Keratinocyte (primary cell): ENCODE measurements around the gene NR0B1. TPM values are rescaled to one million over a fixed set of nuclear protein-coding genes. Genes with fewer than 3 reads are reported as not detected.

Source experiments
- DNase-seq: peaks from one replicate; pipeline ENCODE4 v3.0.0-alpha.2; 2011; ENCODE audit warnings: low read depth, missing footprints, low spot score
- FAIRE-seq: peaks from 2 replicates; lab custom pipeline; 2011; peaks lifted over from hg19 to GRCh38; lab: Jason Lieb, UNC
- H2AFZ ChIP-seq: 2 replicates; pipeline ENCODE4 v1.6.0; 2012; ENCODE audit warnings: low read length, control low read depth, inconsistent platforms; ENCODE audit not compliant: control insufficient read depth
- H3K27ac ChIP-seq: 2 replicates; pipeline ENCODE4 v1.5.1; 2011; ENCODE audit warnings: low read length; ENCODE audit not compliant: control insufficient read depth, insufficient read depth
- H3K27me3 ChIP-seq: 3 replicates; pipeline ENCODE4 v1.6.0; 2011; ENCODE audit warnings: low read length; ENCODE audit not compliant: control insufficient read depth, insufficient read depth; ENCODE audit errors: extremely low read depth
- H3K36me3 ChIP-seq, 2 experiments: 2 replicates in 1 of 2; 3 replicates in 1 of 2; pipeline ENCODE4 v1.5.1; 2011; ENCODE audit warnings: low read length in 2 of 2, mild to moderate bottlenecking in 1 of 2; ENCODE audit not compliant: control insufficient read depth in 2 of 2, insufficient read depth in 2 of 2; ENCODE audit errors: extremely low read depth in 1 of 2
- H3K4me1 ChIP-seq: 3 replicates; pipeline ENCODE4 v1.5.1; 2011; ENCODE audit warnings: low read length; ENCODE audit not compliant: control insufficient read depth, insufficient read depth; ENCODE audit errors: extremely low read depth
- H3K4me2 ChIP-seq: 3 replicates; pipeline ENCODE4 v1.6.0; 2011; ENCODE audit warnings: low read depth, low read length; ENCODE audit not compliant: control insufficient read depth, insufficient read depth; ENCODE audit errors: extremely low read depth
- H3K4me3 ChIP-seq, 3 experiments: fragments of 200-600 bp in 1 of 3; sonication (generic) in 1 of 3; 2 replicates in 2 of 3; 3 replicates in 1 of 3; pipeline ENCODE4 v1.5.1; 2011 to 2016; ENCODE audit warnings: low read length in 3 of 3, mild to moderate bottlenecking in 3 of 3, control low read depth in 2 of 3, inconsistent platforms in 1 of 3, low read depth in 1 of 3, mixed read lengths in 1 of 3, mixed run types in 1 of 3, moderate library complexity in 1 of 3; ENCODE audit not compliant: control insufficient read depth in 2 of 3, insufficient read depth in 2 of 3; ENCODE audit errors: extremely low read depth in 1 of 3
- H3K79me2 ChIP-seq: 2 replicates; pipeline ENCODE4 v1.6.0; 2012; ENCODE audit warnings: low read length; ENCODE audit not compliant: control insufficient read depth, insufficient read depth
- H3K9ac ChIP-seq: 3 replicates; pipeline ENCODE4 v1.6.0; 2011; ENCODE audit warnings: low read length; ENCODE audit not compliant: control insufficient read depth, insufficient read depth; ENCODE audit errors: extremely low read depth
- H3K9me1 ChIP-seq: 3 replicates; pipeline ENCODE4 v1.6.0; 2011; ENCODE audit warnings: low read length; ENCODE audit not compliant: control insufficient read depth, insufficient read depth; ENCODE audit errors: extremely low read depth
- H3K9me3 ChIP-seq: 2 replicates; pipeline ENCODE4 v1.5.1; 2012; ENCODE audit warnings: low read depth, low read length; ENCODE audit not compliant: control insufficient read depth
- H4K20me1 ChIP-seq: 3 replicates; pipeline ENCODE4 v1.6.0; 2011; ENCODE audit warnings: low read length; ENCODE audit not compliant: control insufficient read depth, insufficient read depth; ENCODE audit errors: extremely low read depth
- EZH2 ChIP-seq: IDR thresholded peaks from one replicate; pipeline ENCODE4 v1.6.1; 2012; ENCODE audit warnings: inconsistent platforms, mild to moderate bottlenecking, low read length, moderate library complexity
- dilution Hi-C: fragments of 300-500 bp; cut with MboI; formaldehyde crosslinking; loops from one replicate; pipeline ENCODE4 v1.7.0; 2020; ENCODE audit warnings: low sequenced_read_pairs; ENCODE audit not compliant: extremely low pct_ligation_motif_present
- polyA plus RNA-seq, 5 experiments: library from polyadenylated mRNA; depleted of rRNA in 3 of 5; stranded (reverse) in 3 of 5; stranded (forward) in 1 of 5; unstranded in 1 of 5; fragments of >200 nt; gene quantifications; 1 replicate in 1 of 5; 2 replicates in 3 of 5; 3 replicates in 1 of 5; pipeline versions ENCODE4 v1.2.1 to v1.2.3, GENCODE V29; 2011 to 2012; ENCODE audit warnings: missing spikeins in 2 of 5, low read depth in 1 of 5, low replicate concordance in 1 of 5
- TF ChIP-seq, protein P1 (sequence below), 3 experiments: IDR thresholded peaks in 1 of 3; conservative IDR thresholded peaks in 1 of 3; optimal IDR thresholded peaks in 1 of 3; 2 replicates in 2 of 3; 3 replicates in 1 of 3; pipeline versions ENCODE3 to v1.5.1; 2011; ENCODE audit warnings: low read length in 3 of 3, mild to moderate bottlenecking in 3 of 3, moderate library complexity in 2 of 3, control low read depth in 1 of 3, inconsistent platforms in 1 of 3; ENCODE audit not compliant: insufficient read depth in 2 of 3; ENCODE audit errors: extremely low read depth in 1 of 3

Gene NR0B1
- polyA plus RNA-seq, 1 donor (not counting 4 experiments of a cell fraction or from before 2014, with no cell fraction given) = not detected

DNA sequence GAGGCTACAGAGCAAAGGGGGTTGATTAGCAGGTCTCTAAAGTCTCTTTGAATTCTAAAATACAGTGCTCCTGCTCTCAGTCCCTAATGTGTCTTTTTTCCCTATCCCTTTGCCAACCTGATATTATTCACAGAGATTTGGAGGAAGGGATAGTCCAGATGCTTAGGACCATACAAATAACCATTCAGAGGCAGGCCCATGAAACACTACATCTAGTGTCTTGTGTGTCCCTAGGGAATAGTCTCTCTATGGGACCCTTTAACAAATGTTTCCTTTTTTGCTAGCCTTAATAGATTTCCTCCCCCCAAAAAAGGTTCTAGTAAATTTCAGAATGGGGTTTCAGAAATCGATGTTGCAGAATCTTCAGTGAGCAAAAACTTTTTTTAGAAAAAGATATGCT lies 1.7 kb downstream of the NR0B1 start:
- TF ChIP-seq, protein P1, sequence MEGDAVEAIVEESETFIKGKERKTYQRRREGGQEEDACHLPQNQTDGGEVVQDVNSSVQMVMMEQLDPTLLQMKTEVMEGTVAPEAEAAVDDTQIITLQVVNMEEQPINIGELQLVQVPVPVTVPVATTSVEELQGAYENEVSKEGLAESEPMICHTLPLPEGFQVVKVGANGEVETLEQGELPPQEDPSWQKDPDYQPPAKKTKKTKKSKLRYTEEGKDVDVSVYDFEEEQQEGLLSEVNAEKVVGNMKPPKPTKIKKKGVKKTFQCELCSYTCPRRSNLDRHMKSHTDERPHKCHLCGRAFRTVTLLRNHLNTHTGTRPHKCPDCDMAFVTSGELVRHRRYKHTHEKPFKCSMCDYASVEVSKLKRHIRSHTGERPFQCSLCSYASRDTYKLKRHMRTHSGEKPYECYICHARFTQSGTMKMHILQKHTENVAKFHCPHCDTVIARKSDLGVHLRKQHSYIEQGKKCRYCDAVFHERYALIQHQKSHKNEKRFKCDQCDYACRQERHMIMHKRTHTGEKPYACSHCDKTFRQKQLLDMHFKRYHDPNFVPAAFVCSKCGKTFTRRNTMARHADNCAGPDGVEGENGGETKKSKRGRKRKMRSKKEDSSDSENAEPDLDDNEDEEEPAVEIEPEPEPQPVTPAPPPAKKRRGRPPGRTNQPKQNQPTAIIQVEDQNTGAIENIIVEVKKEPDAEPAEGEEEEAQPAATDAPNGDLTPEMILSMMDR (optimal IDR thresholded peaks at IDR 0.05 in 1 of 3, IDR thresholded peaks at IDR 0.05 in 1 of 3, conservative IDR thresholded peaks at IDR 0.05 in 1 of 3; ENCODE audit: extremely low read depth in 1 of 3, insufficient read depth in 2 of 3, low read length in 3 of 3) = no peak
- no peak for TF ChIP-seq EZH2
- Histone ChIP-seq H3K9me1 (no peaks in the 10 kb centered on the region), H3K27ac (no peak overlapping the region), H2AFZ (no peak overlapping the region), H3K4me3 (no peak overlapping the region), H3K9ac (no peak overlapping the region), H3K9me3 (no peaks in the 10 kb centered on the region), H3K79me2 (no peaks in the 10 kb centered on the region), H3K27me3 (peaks cover 19% of the 10 kb centered on the region), H4K20me1 (no peaks in the 10 kb centered on the region), H3K36me3 (no peaks in the 10 kb centered on the region), H3K4me2 (no peak overlapping the region), H3K4me1 (peaks cover 5% of the 10 kb centered on the region)
- FAIRE-seq (no peak), DNase-seq (no peak)
- dilution Hi-C loops = no loop called here

DNA sequence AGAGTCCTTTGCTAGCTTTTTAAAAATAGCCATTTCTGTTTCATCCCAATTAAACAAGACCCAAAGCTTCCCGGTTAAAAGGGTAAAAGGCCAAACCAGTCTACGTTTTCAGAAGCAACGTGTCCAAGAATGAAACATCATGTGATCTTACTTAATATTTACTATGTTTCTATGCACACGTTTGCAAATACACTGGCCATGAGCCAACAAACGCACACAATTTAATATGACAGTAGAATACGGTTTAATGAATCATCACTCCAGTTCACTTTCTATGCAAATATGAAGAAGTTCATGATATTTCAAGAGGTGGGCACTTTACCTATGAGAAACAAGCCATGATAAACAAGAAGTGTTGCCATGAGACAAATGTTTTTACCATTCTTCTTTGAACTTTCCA lies 4.3 kb downstream of the NR0B1 start:
- dilution Hi-C loops = no loop called here
- no peak overlapping the region for H2AFZ ChIP-seq

More for the DNA sequence above, 4.3 kb downstream of the NR0B1 start:
- Histone ChIP-seq H3K4me2 (no peak overlapping the region), H3K9me1 (no peaks in the 10 kb centered on the region), H3K4me1 (peaks cover 9% of the 10 kb centered on the region), H4K20me1 (no peaks in the 10 kb centered on the region), H3K27me3 (peaks cover 19% of the 10 kb centered on the region), H3K9me3 (no peaks in the 10 kb centered on the region), H3K36me3 (no peaks in the 10 kb centered on the region), H3K79me2 (no peaks in the 10 kb centered on the region), H3K9ac (no peak overlapping the region), H3K27ac (no peak overlapping the region), H3K4me3 (no peak overlapping the region)
- no peak for FAIRE-seq
- no peak for TF ChIP-seq EZH2
- TF ChIP-seq, protein P1 (optimal IDR thresholded peaks at IDR 0.05 in 1 of 3, IDR thresholded peaks at IDR 0.05 in 1 of 3, conservative IDR thresholded peaks at IDR 0.05 in 1 of 3; ENCODE audit: extremely low read depth in 1 of 3, insufficient read depth in 2 of 3, low read length in 3 of 3) = no peak
- DNase-seq = no peak
